Gastrocnemius medialis (tissue), 4 donors: ENCODE data around the gene SIAH2.

Experiments used
- POLR2A ChIP-seq, 2 donors: fragments of 450-650 bp; IDR thresholded peaks; one replicate each; pipeline ENCODE4 v1.6.1; 2017; ENCODE audit warnings: antibody characterized with exemption in 2 of 2, mild to moderate bottlenecking in 2 of 2, moderate library complexity in 2 of 2
- TF ChIP-seq, protein P1 (sequence below), 5 experiments: fragments of 450-650 bp in 3 of 5; fragments of 200-600 bp in 2 of 5; sonication (generic) in 2 of 5; IDR thresholded peaks in 4 of 5; conservative IDR thresholded peaks in 1 of 5; 1 replicate in 4 of 5; 2 replicates in 1 of 5; pipeline ENCODE4 v1.5.1; 2016 to 2019; ENCODE audit warnings: antibody characterized with exemption in 5 of 5, mild to moderate bottlenecking in 3 of 5, moderate library complexity in 3 of 5

- TF ChIP-seq, protein P1, sequence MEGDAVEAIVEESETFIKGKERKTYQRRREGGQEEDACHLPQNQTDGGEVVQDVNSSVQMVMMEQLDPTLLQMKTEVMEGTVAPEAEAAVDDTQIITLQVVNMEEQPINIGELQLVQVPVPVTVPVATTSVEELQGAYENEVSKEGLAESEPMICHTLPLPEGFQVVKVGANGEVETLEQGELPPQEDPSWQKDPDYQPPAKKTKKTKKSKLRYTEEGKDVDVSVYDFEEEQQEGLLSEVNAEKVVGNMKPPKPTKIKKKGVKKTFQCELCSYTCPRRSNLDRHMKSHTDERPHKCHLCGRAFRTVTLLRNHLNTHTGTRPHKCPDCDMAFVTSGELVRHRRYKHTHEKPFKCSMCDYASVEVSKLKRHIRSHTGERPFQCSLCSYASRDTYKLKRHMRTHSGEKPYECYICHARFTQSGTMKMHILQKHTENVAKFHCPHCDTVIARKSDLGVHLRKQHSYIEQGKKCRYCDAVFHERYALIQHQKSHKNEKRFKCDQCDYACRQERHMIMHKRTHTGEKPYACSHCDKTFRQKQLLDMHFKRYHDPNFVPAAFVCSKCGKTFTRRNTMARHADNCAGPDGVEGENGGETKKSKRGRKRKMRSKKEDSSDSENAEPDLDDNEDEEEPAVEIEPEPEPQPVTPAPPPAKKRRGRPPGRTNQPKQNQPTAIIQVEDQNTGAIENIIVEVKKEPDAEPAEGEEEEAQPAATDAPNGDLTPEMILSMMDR (IDR thresholded peaks at IDR 0.05 in 4 of 5, conservative IDR thresholded peaks at IDR 0.05 in 1 of 5): no peak
- TF ChIP-seq POLR2A (IDR thresholded peaks at IDR 0.05): no peak
Measured at GRCh38 chr3:150751781-150752263, 11.1 kb downstream of the SIAH2 start.
